GM19025 (cell line): Measurements from ENCODE around the gene CALR3.
"Not testable (repeated sequence)": the region's sequence is repeated elsewhere in the genome, so short reads cannot be mapped to it uniquely, and the experiment has no call there.

Experiments used
- ATAC-seq: cut with Tn5 transposase; IDR thresholded peaks from one replicate; pipeline ENCODE4 v1.9.1; 2021; ENCODE audit warnings: mild to moderate bottlenecking, low read depth, moderate library complexity; ENCODE audit not compliant: unreplicated experiment

CALR3 gene

DNA sequence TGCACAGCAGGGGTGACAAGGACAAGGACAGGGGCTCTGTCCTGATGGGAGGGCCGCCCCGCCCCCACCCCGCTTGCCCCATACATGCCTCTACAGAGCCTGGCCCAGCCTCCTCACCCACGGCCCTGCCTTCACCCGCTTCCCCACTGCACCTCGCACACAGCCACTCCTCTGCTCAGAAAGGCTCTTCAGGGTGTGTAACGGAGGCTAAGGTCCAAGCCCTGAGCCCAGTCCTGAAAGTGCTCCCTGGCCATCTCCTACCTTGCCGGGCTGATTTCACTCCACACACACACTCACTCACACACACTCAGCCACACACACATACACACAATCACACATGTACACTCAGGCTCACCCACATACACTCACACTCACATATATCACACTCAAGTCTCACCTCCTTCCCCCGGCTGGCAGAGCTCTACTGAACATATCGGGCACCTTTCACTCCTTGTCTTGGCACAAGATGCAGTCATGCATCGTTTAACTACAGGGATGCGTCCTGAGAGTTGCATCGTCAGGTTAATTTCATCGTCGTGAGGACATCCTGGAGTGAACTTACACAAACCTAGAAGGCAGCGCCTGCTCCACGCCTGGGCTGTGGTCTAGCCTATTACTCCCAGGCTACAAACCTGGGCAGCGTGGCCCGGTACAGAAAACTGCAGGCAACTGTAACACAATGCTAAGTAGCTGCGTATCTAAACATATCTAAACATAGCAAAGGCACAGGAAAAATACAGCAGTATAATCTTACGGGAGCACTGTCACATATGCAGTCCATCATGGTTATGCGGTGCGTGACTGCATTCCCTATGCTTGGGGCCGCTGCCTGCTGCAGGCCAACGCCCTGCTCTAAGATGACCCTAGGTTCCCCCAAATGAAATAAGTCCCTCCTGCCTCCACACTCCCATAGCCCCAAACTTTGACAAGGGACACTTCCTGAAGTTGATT lies 37.3 kb downstream of the CALR3 start:
- no peak for ATAC-seq

GRCh38 chr19:16457954-16458331 lies 38.0 kb downstream of the CALR3 start:
- ATAC-seq, result no peak

DNA sequence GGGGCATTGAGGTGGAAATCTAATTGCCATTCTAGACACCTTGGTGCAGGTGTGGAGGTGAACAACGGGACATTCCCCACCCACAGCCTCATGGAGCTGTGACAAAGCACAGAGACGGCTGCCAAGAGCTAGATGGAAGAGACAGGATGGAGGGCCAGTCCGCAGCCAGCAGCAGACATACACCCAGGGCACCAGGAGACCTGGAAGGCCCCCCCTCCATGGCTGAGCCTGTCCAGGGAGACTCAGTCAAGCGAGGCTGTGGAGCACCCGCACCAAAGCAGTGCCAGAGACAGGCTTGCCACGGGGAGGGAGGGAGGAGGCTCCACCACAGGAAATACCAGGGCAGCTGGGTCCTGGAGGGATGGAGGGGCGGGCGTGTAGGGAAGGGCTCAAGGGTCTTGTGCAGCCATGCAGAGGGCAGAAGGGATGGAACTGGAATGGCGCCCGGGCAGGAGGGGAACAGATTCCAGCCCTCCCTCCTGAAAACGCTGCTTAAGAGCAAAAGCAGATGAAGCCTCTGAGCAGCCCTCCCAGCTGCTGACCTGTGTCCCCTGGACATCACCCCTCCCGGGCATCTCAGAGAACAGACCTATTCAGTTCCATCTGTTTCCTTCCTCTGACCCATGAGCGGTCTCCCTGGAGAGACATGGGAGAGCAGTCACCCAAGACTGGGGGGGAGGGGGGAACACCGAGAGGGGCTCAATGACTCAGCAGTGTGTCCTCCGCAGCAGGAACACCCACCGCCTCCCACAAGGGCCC lies 38.6 kb downstream of the CALR3 start:
- ATAC-seq, result no peak

GRCh38 chr19:16456652-16457194 lies 39.2 kb downstream of the CALR3 start:
- no peak for ATAC-seq

DNA sequence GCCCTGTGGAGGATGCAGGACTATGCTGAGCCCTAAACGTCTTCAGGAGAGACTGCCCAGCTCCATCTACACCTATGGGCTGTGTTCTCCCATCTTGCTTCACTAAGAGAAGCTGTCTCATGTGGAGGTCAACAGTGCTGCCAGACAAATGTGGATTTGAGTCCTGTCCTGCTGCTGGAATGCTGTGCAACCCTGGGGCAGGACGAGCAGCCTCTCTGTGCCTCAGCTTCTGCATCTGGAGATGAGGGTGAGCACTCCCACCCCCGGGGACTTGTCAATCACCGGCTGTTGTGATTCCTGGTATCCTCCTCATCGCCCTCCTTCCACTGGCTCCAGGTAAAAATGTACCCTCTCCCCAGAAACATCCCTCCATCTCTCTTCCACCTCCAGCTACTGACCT lies 40.5 kb downstream of the CALR3 start:
- no peak for ATAC-seq

DNA sequence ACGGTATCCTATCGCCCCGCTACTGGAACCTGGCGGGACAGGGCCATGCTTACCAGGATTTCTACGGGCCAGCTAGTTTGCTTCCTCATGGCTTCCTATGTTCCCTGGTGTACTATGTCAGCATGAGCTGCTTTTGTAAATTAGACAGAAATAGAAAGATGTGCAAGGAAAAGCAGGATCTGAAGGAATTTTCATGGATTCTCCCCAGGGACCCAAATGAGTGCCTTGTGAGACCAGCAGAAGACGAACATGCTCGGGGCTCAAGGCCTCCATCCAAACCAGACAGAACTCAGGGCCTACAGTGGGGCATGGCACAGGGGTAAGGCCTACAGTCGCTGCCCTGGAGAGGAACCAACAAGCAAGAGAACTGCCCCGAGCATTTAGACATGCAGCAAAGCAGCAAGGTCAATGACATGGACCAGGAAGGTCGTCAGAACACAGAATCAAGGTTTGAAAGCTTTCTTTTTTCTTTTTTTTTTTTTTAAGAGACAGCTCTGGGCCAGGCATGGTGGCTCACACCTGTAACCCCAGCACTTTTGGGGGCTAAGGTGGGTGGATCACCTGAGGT lies 41.5 kb downstream of the CALR3 start:
- ATAC-seq, result no peak

GRCh38 chr19:16452325-16452724 lies 43.6 kb downstream of the CALR3 start:
- no peak for ATAC-seq

DNA sequence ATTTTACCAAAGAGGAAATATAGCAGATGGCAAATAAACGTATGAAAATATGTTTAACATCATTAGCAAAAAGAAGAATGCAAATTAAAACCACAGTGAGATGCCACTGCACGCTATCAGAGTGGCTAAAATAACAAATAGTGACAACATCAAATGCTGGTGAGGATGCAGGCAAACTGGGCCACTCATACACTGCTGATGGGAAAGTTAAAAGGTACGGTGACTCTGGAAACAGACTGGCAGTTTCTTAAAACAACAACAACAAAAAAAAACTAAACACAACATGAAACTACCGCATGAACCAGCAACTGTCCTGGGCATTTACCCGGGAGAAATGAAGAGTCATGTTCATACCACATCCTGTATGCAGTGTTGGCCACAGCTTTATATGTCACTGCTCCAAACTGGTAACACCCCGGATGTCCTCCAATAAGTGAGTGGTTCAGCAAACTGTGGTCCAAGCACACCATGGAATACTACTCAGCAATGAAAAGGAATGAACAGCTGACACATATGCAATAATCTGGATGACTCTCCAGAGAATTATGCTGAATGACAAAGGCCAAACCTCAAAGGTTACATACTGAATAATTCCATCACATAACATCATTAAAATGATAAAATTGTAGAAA lies 46.5 kb downstream of the CALR3 start:
- ATAC-seq, result peak; percentile 37

DNA sequence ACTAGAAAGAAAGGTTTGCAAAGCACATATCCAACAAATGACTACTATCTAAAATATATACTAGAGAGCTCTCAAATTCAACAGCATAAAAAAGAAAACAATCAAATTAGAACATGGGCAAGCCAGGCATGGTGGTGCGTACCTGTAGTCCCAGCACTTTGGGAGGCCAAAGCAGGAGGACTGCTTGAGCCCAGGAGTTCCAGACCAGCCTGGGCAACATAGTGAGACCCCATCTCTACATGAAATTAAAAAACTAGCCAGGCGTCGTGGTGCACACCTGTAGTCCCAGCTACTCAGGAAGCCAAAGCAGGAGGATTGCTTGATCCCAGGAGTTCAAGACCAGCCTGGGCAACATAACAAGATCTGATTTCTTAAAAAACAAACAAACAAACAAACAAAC lies 47.1 kb downstream of the CALR3 start:
- not testable (repeated sequence) for ATAC-seq

DNA sequence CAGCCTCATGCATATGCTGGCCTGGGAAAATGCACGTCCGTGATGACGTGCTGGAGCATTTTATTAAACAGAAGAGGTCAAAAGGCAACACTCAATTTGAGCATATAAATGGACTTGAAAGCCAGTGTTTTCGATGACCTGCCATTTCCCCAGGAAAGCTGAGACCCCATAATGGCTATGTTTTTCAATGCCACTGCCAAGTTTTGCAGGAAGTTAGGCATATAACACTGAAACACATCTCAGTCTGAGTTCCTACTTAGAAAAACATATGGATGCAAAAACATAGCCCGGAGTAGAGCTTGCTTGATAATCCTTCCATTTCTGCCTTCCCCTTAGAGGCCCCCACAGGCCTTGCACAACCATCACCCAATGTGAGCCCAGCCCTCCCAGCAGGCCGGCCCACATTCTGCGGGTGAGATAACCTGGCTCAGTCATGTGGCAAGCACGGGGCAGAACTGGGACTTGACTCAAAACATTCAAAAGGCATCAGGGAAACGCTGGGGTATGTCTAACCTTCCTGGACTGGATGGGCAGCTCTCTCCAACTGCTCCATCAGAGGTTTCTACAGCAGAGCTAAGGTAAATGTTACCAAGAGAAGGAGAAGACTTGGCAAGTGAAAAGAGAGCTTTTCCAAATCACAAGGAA lies 49.1 kb downstream of the CALR3 start:
- no peak for ATAC-seq

DNA sequence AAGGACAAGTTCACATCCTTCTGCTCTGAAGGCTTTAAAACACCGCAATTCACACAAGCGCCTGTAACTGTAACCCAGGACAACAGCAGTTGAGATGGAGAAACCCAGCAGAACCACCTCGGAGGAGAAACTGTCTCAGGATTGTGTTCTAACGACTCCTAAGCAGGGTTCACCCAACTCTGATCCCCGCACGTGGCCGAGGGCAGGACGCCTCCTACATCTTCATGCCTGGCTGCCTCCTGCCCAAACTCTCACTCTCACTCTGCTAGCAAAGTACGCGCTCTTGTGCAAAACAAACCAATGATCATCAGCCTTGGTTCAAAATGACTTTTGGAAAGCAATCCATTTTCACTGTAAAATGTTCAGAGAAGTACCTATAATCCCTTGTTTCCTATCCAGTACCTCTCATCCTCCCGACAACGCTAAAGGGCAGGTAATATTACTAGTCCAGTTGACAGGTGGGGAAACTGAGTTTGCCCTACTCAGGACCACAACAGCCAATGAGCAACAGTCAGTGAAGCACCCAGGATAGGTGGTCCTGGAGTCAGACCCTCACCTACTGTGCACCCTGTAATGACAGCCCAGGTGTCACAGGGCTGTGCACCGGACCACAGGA lies 49.8 kb downstream of the CALR3 start:
- no peak for ATAC-seq

DNA sequence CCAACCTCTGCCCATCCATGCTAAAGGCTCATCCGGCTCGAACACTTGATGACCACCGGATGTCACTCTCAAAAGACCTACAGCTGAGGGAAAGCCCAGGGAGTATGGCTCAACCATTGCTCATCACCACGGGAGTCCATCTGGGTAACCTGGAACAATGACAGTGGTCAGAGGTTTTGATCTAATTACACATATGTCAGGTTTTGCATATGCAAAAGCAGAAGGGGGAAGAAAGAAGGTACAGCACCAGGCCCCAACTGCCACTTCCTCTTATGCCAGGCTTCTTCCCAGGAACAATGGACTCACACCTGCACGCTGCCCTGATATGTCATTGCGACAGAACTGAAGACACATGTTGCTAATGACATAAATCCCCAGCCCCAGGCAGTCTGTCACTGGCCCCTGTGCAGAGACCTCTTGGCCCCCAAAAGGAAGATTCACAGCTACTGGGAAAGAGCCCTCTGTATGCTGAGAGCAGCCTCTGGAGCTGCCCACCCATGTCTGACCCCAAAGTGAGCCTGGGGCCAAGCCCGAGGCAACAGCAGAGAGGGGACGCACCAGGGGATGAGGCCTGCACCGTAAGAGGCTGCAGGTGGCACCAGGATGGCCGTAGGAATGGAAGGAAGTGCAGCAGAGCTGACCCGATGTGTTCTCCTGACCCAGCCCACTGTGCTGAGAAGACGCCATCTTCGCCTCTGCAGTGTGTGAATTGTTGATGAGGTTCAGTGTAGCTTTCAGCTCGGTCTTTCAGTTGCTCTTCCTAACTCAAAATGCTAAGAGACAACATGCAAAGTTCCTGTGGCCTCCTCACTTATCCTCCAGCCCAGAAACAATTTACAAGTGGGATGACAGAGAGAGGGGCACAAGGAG lies 50.5 kb downstream of the CALR3 start:
- peak; percentile 55 for ATAC-seq

- ATAC-seq, result no peak
Observed at GRCh38 chr19:16444269-16444600, 51.7 kb downstream of the CALR3 start.

- ATAC-seq, result no peak
Observed at GRCh38 chr19:16442386-16443276, 53.3 kb downstream of the CALR3 start.

DNA sequence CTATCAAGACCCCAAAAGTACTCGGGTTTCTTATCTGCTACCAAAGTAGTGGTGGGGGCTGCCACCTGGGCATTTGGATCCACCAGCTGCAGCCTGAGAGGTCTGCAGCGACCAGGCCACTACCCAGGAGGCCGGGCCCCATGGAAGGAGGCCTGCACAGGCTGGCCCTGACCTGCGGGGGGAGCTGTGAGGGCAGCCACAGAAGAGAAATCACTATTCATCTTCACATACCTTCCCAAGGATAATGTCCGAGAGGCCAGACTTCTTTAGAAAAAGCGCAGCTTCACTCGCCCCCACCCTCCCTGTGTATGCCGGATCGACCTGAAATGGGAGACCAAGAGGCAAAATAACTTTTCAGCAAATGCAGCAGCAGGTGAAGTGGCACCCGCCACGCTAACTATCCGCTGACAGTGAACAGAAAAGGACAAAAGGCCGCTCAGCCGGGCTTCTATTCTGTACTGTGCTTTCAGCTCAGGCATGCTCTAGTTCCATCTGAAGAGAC lies 54.3 kb downstream of the CALR3 start:
- ATAC-seq, result no peak

GRCh38 chr19:16436780-16437332 lies 59.1 kb downstream of the CALR3 start:
- no peak for ATAC-seq

- ATAC-seq, result no peak
Observed at GRCh38 chr19:16435999-16436650, 59.8 kb downstream of the CALR3 start.
